ENCODE measurements around the gene SKAP1.

- TF ChIP-seq POLR2A (IDR thresholded peaks at IDR 0.05; ENCODE audit: low read depth, low read length) (no peak), POLR2AphosphoS5 (IDR thresholded peaks at IDR 0.05; ENCODE audit: low read depth, low read length) (no peak), TAF1 (IDR thresholded peaks at IDR 0.05; ENCODE audit: borderline replicate concordance, low read depth, low read length) (no peak)
Observed at GRCh38 chr17:48202959-48203358, 227.1 kb downstream of the SKAP1 start.

All from GM12892 (cell line).